GM21723 (cell line): ENCODE measurements around the gene PFN2.

Experiments used
- ATAC-seq: cut with Tn5 transposase; IDR thresholded peaks from one replicate; pipeline ENCODE4 v1.9.1; 2021; ENCODE audit warnings: mild to moderate bottlenecking, moderate library complexity; ENCODE audit not compliant: unreplicated experiment

PFN2 gene

DNA sequence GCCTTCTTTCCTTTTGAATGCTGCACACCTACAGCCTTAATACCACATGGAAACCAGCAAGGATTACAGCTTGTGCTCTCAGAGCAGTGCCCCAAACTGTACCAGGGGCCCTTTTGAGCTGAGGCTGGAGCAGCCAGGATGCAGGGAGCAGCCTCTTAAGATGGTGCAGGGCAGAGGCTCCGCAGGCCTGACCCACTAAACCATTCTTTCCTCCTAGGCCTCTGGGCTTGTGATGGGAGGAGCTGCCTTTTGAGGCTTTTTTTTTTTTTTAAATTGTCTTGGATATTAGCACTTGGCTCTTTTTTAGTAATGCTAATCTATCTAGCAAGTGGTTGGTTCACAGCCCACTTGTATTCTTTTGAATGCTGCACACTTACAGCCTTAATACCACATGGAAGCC is 37.7 kb downstream of the PFN2 start:
- no peak for ATAC-seq

GRCh38 chr3:149920119-149920518 is 50.6 kb downstream of the PFN2 start:
- no peak for ATAC-seq

- no peak for ATAC-seq
Measured at GRCh38 chr3:149919509-149919908, 51.2 kb downstream of the PFN2 start.

DNA sequence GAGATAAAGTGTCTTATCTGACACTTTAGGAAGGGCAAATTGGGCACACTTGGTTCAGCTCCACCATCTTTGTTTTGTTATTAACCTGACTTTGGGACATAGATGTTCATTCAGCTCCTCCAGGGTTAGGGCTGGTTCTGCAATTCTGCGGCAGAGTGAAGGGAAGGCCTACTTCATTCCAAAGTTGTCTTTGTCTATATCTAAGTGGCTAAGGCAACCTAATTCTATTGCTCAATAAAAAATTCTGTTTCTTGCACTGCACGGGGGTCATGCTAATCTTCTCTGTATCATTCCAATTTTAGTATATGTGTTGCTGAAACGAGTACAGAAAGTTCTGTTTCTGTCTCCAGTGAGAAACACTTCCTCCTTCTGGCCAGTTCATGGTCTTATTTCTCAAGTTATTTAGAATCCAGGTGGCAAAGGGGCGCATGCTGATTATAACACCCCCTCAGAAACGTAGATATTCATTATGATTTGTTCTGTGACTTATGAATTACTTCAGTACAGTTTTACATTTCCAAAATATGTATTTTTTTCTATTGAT is 53.5 kb downstream of the PFN2 start:
- no peak for ATAC-seq
